Suprapubic skin (tissue), 4 donors: Measurements from ENCODE around the gene SLC13A5. TPM values are rescaled to one million over a fixed set of nuclear protein-coding genes. Genes with fewer than 3 reads are reported as not detected.

ENCODE experiments used
- DNase-seq, 2 donors: peaks; one replicate each; pipeline ENCODE4 v3.0.0-alpha.2; 2019; ENCODE audit warnings: low spot score in 2 of 2
- H3K27ac ChIP-seq: fragments of 200-600 bp; sonication (generic); one replicate; pipeline ENCODE4 v1.5.1; 2019
- H3K27me3 ChIP-seq: fragments of 200-600 bp; sonication (generic); one replicate; pipeline ENCODE4 v1.5.1; 2019
- H3K36me3 ChIP-seq: fragments of 200-600 bp; sonication (generic); one replicate; pipeline ENCODE4 v1.5.1; 2019
- H3K4me1 ChIP-seq: fragments of 200-600 bp; sonication (generic); one replicate; pipeline ENCODE4 v1.5.1; 2019
- H3K4me3 ChIP-seq: fragments of 200-600 bp; sonication (generic); one replicate; pipeline ENCODE4 v1.5.1; 2019; ENCODE audit warnings: mild to moderate bottlenecking
- H3K9me3 ChIP-seq: fragments of 200-600 bp; sonication (generic); one replicate; pipeline ENCODE4 v1.5.1; 2019
- CTCF ChIP-seq, 2 donors: fragments of 200-600 bp in 1 of 2; fragments of 450-650 bp in 1 of 2; sonication (generic) in 1 of 2; IDR thresholded peaks; one replicate each; pipeline ENCODE4 v1.5.1; 2016 to 2019; ENCODE audit warnings: antibody characterized with exemption in 2 of 2, mild to moderate bottlenecking in 1 of 2, moderate library complexity in 1 of 2
- EP300 ChIP-seq: sonication (generic); formaldehyde crosslinking; IDR thresholded peaks from one replicate; pipeline ENCODE4 v1.6.1; 2017; ENCODE audit warnings: antibody characterized with exemption
- POLR2A ChIP-seq, 2 donors: fragments of 450-650 bp; IDR thresholded peaks; one replicate each; pipeline ENCODE4 v1.6.1; 2017; ENCODE audit warnings: antibody characterized with exemption in 2 of 2, mild to moderate bottlenecking in 2 of 2, moderate library complexity in 2 of 2
- POLR2AphosphoS5 ChIP-seq, 3 donors: sonication (generic); formaldehyde crosslinking; IDR thresholded peaks; one replicate each; pipeline ENCODE4 v1.6.1; 2017; ENCODE audit warnings: antibody characterized with exemption in 3 of 3
- WGBS: methylation state at CpG from one replicate; pipeline ENCODE4 v1.1.5; 2018; 5-methylcytosine and 5-hydroxymethylcytosine counted together
- total RNA-seq, 4 donors: library from RNA; depleted of rRNA; stranded (reverse); fragments of >200 nt; gene quantifications; one replicate each; pipeline ENCODE4 v1.1.0, GENCODE V29; 2016

Gene SLC13A5
- total RNA-seq, 4 donors from 2014 or later = 0.72 TPM; not detected in 3

GRCh38 chr17:6729531-6729930 is 16.4 kb upstream of the SLC13A5 start:
- Histone ChIP-seq H3K4me1 (no peaks in the 10 kb centered on the region), H3K4me3 (no peak overlapping the region), H3K36me3 (no peaks in the 10 kb centered on the region), H3K9me3 (no peaks in the 10 kb centered on the region), H3K27ac (no peak overlapping the region), H3K27me3 (no peaks in the 10 kb centered on the region)
- TF ChIP-seq CTCF (IDR thresholded peaks at IDR 0.05) = no peak
- TF ChIP-seq EP300 = no peak
- no peak for TF ChIP-seq POLR2A (IDR thresholded peaks at IDR 0.05)
- TF ChIP-seq POLR2AphosphoS5 (IDR thresholded peaks at IDR 0.05) = no peak
- DNase-seq = no peak
- WGBS = 69% methylated on average over 4 of the region's 4 CpGs

- H3K4me3 ChIP-seq = no peak overlapping the region
- H3K9me3 ChIP-seq = no peaks in the 10 kb centered on the region
- no peak for DNase-seq
- H3K27ac ChIP-seq = no peak overlapping the region
- no peaks in the 10 kb centered on the region for H3K4me1 ChIP-seq
- 87% methylated on average over 5 of the region's 5 CpGs for WGBS
- TF ChIP-seq CTCF (IDR thresholded peaks at IDR 0.05) (no peak), POLR2A (IDR thresholded peaks at IDR 0.05) (no peak), EP300 (no peak)
- H3K27me3 ChIP-seq = peaks cover 19% of the 10 kb centered on the region
- H3K36me3 ChIP-seq = no peaks in the 10 kb centered on the region
Measured at GRCh38 chr17:6724009-6724408, 10.8 kb upstream of the SLC13A5 start.

- Histone ChIP-seq H3K9me3 (no peaks in the 10 kb centered on the region), H3K4me3 (no peak overlapping the region), H3K27me3 (peaks cover 27% of the 10 kb centered on the region), H3K4me1 (no peaks in the 10 kb centered on the region), H3K36me3 (no peaks in the 10 kb centered on the region), H3K27ac (no peak overlapping the region)
- DNase-seq = no peak
- 86% methylated on average over 5 of the region's 5 CpGs for WGBS
- no peak for TF ChIP-seq POLR2A (IDR thresholded peaks at IDR 0.05)
- TF ChIP-seq EP300 = no peak
- TF ChIP-seq POLR2AphosphoS5 (IDR thresholded peaks at IDR 0.05) = no peak
- TF ChIP-seq CTCF (IDR thresholded peaks at IDR 0.05) = no peak
Measured at GRCh38 chr17:6721744-6722143, 8.6 kb upstream of the SLC13A5 start.

GRCh38 chr17:6716736-6717135 is 3.6 kb upstream of the SLC13A5 start:
- Histone ChIP-seq H3K27ac (no peak overlapping the region), H3K4me1 (peaks cover 19% of the 10 kb centered on the region), H3K9me3 (no peaks in the 10 kb centered on the region), H3K36me3 (no peaks in the 10 kb centered on the region), H3K27me3 (peaks cover 51% of the 10 kb centered on the region), H3K4me3 (no peak overlapping the region)
- 66% methylated on average over 2 of the region's 2 CpGs for WGBS
- TF ChIP-seq EP300 (no peak), POLR2A (IDR thresholded peaks at IDR 0.05) (no peak), POLR2AphosphoS5 (IDR thresholded peaks at IDR 0.05) (no peak), CTCF (IDR thresholded peaks at IDR 0.05) (no peak)
- no peak for DNase-seq

GRCh38 chr17:6714315-6714874 is 1.2 kb upstream of the SLC13A5 start:
- Histone ChIP-seq H3K4me3 (no peak overlapping the region), H3K27me3 (peaks cover 53% of the 10 kb centered on the region), H3K4me1 (peaks cover 28% of the 10 kb centered on the region), H3K27ac (no peak overlapping the region), H3K36me3 (no peaks in the 10 kb centered on the region), H3K9me3 (no peaks in the 10 kb centered on the region)
- DNase-seq = no peak
- WGBS = 81% methylated on average over 7 of the region's 7 CpGs
- no peak for TF ChIP-seq CTCF (IDR thresholded peaks at IDR 0.05)
- TF ChIP-seq EP300 = no peak
- TF ChIP-seq POLR2AphosphoS5 (IDR thresholded peaks at IDR 0.05) = no peak
- TF ChIP-seq POLR2A (IDR thresholded peaks at IDR 0.05) = no peak
